Fibroblast of skin of scalp (primary cell): Measurements from ENCODE around the gene PPP1R9A.

Experiments used
- DNase-seq: peaks from one replicate; pipeline ENCODE4 v3.0.0-alpha.2; 2013

Gene PPP1R9A

GRCh38 chr7:95267754-95268153 lies 360.4 kb downstream of the PPP1R9A start:
- DNase-seq, result no peak

- DNase-seq, result no peak
These were observed 362.2 kb downstream of the PPP1R9A start for GRCh38 chr7:95269640-95270039.

- DNase-seq, result no peak
These were observed 368.7 kb downstream of the PPP1R9A start for GRCh38 chr7:95276114-95276513.

- no peak for DNase-seq
These were observed 372.0 kb downstream of the PPP1R9A start for GRCh38 chr7:95279417-95279816.

- no peak for DNase-seq
These were observed 378.7 kb downstream of the PPP1R9A start for GRCh38 chr7:95286096-95286495.

GRCh38 chr7:95290166-95290830 lies 382.9 kb downstream of the PPP1R9A start:
- no peak for DNase-seq

GRCh38 chr7:95295397-95295796 lies 388.0 kb downstream of the PPP1R9A start:
- no peak for DNase-seq

GRCh38 chr7:95296456-95296855 lies 389.1 kb downstream of the PPP1R9A start:
- DNase-seq, result no peak

GRCh38 chr7:95297041-95297440 lies 389.6 kb downstream of the PPP1R9A start:
- no peak for DNase-seq

GRCh38 chr7:95298091-95298490 lies 390.7 kb downstream of the PPP1R9A start:
- no peak for DNase-seq

- DNase-seq, result no peak
These were observed 395.9 kb downstream of the PPP1R9A start for GRCh38 chr7:95303013-95303905.

- DNase-seq, result no peak
These were observed 397.6 kb downstream of the PPP1R9A start for GRCh38 chr7:95304990-95305389.

- no peak for DNase-seq
These were observed 402.6 kb downstream of the PPP1R9A start for GRCh38 chr7:95309951-95310350.

GRCh38 chr7:95311389-95311788 lies 404.0 kb downstream of the PPP1R9A start:
- DNase-seq, result no peak

GRCh38 chr7:95312561-95312960 lies 405.2 kb downstream of the PPP1R9A start:
- no peak for DNase-seq

GRCh38 chr7:95316588-95316987 lies 409.2 kb downstream of the PPP1R9A start:
- no peak for DNase-seq

GRCh38 chr7:95317546-95317945 lies 410.2 kb downstream of the PPP1R9A start:
- no peak for DNase-seq

GRCh38 chr7:95317966-95318365 lies 410.6 kb downstream of the PPP1R9A start:
- DNase-seq, result no peak

GRCh38 chr7:95318501-95319100 lies 411.2 kb downstream of the PPP1R9A start:
- no peak for DNase-seq

GRCh38 chr7:95319570-95319969 lies 412.2 kb downstream of the PPP1R9A start:
- DNase-seq, result no peak

GRCh38 chr7:95320651-95321050 lies 413.3 kb downstream of the PPP1R9A start:
- DNase-seq, result no peak

GRCh38 chr7:95321720-95322119 lies 414.3 kb downstream of the PPP1R9A start:
- DNase-seq, result no peak

- peak; percentile 79 for DNase-seq
These were observed 415.0 kb downstream of the PPP1R9A start for GRCh38 chr7:95322396-95322795.

- peak; percentile 57 for DNase-seq
These were observed 415.5 kb downstream of the PPP1R9A start for GRCh38 chr7:95322854-95323253.
